IMR-90 (cell line): ENCODE data around the gene ATG7. TPM values are rescaled to one million over a fixed set of nuclear protein-coding genes. Genes with fewer than 3 reads are reported as not detected.

Source experiments
- ATAC-seq: fragments of 200-7000 bp; cut with Tn5 transposase; 2 replicates; pipeline ENCODE4 v1.9.1; 2020; ENCODE audit warnings: low read depth, mild to moderate bottlenecking, moderate library complexity
- BruUV-seq: library from RNA; stranded (reverse); fragments of 400-500 nt; replicated peaks from 2 replicates; lab custom pipeline; 2021; lab: Mats Ljungman, UMichigan
- CTCF ChIA-PET: fragments of 300-600 bp; formaldehyde crosslinking; extraction: SDS; loops from one replicate; lab custom pipeline; 2021; ENCODE audit warnings: antibody characterized with exemption; lab: Yijun Ruan, JAX
- POLR2A ChIA-PET: fragments of 300-600 bp; sonication (Branson Sonifier 250); formaldehyde crosslinking; loops from one replicate; lab custom pipeline; 2022; ENCODE audit warnings: antibody characterized with exemption; ENCODE audit not compliant: unreplicated experiment; lab: Charles Lee
- DNase-seq: peaks from one replicate; pipeline ENCODE4 v3.0.0; 2013
- H2AFZ ChIP-seq: replicated peaks from 2 replicates; pipeline ENCODE3; 2013; ENCODE audit warnings: low read length, mild to moderate bottlenecking; ENCODE audit not compliant: poor library complexity
- H2AK5ac ChIP-seq: 2 replicates; pipeline ENCODE4 v1.6.1; 2013; ENCODE audit warnings: low read depth, low read length, inconsistent platforms
- H2AK9ac ChIP-seq: replicated peaks from 2 replicates; pipeline ENCODE3; 2013; ENCODE audit warnings: mild to moderate bottlenecking, low read depth, low read length, moderate library complexity; ENCODE audit not compliant: poor library complexity
- H2BK120ac ChIP-seq: 2 replicates; pipeline ENCODE4 v1.6.1; 2013; ENCODE audit warnings: low read depth, low read length, inconsistent platforms
- H2BK15ac ChIP-seq: 3 replicates; pipeline ENCODE4 v1.6.1; 2013; ENCODE audit warnings: low read depth, low read length, inconsistent platforms
- H2BK20ac ChIP-seq: 2 replicates; pipeline ENCODE4 v1.6.1; 2013; ENCODE audit warnings: low read depth, mild to moderate bottlenecking, inconsistent platforms, low read length, moderate library complexity
- H2BK5ac ChIP-seq: 2 replicates; pipeline ENCODE4 v1.6.1; 2013; ENCODE audit warnings: mild to moderate bottlenecking, low read depth, low read length, inconsistent platforms; ENCODE audit not compliant: poor library complexity, severe bottlenecking
- H3K14ac ChIP-seq: replicated peaks from 2 replicates; pipeline ENCODE4 v1.6.1; 2013; ENCODE audit warnings: low read depth, low read length, inconsistent platforms
- H3K18ac ChIP-seq: 2 replicates; pipeline ENCODE4 v1.6.1; 2013; ENCODE audit warnings: low read depth, low read length, control low read depth
- H3K23ac ChIP-seq: 2 replicates; pipeline ENCODE4 v1.6.1; 2013; ENCODE audit warnings: low read depth, low read length, inconsistent platforms
- H3K27ac ChIP-seq: 2 replicates; pipeline ENCODE4 v1.5.1; 2013; ENCODE audit warnings: mild to moderate bottlenecking, control low read depth, low read length; ENCODE audit not compliant: insufficient read depth
- H3K27me3 ChIP-seq: 2 replicates; pipeline ENCODE4 v1.6.1; 2013; ENCODE audit warnings: low read length; ENCODE audit not compliant: control insufficient read depth, insufficient read depth
- H3K36me3 ChIP-seq: 2 replicates; pipeline ENCODE4 v1.6.1; 2013; ENCODE audit warnings: low read length, mixed read lengths; ENCODE audit not compliant: control insufficient read depth, insufficient read depth
- H3K4ac ChIP-seq: 2 replicates; pipeline ENCODE4 v1.6.1; 2013; ENCODE audit warnings: low read depth, low read length, inconsistent platforms
- H3K4me1 ChIP-seq: 2 replicates; pipeline ENCODE4 v1.6.1; 2013; ENCODE audit warnings: low read length, mixed read lengths; ENCODE audit not compliant: control insufficient read depth, insufficient read depth
- H3K4me2 ChIP-seq: 2 replicates; pipeline ENCODE4 v1.6.1; 2013; ENCODE audit warnings: low read depth, mild to moderate bottlenecking, control low read depth, low read length, moderate library complexity
- H3K4me3 ChIP-seq: 2 replicates; pipeline ENCODE4 v1.5.1; 2013; ENCODE audit warnings: low read depth, mild to moderate bottlenecking, control low read depth, low read length, moderate library complexity; ENCODE audit not compliant: insufficient read depth
- H3K56ac ChIP-seq: 2 replicates; pipeline ENCODE4 v1.6.1; 2013; ENCODE audit warnings: low read length, inconsistent platforms; ENCODE audit not compliant: insufficient read depth; ENCODE audit errors: extremely low read depth
- H3K79me1 ChIP-seq, 2 experiments: 2 replicates each; pipeline ENCODE4 v1.6.1; 2013; ENCODE audit warnings: low read length in 2 of 2, inconsistent platforms in 1 of 2, low read depth in 1 of 2
- H3K9ac ChIP-seq: 2 replicates; pipeline ENCODE4 v1.6.1; 2013; ENCODE audit warnings: low read depth, low read length, control low read depth
- H3K9me1 ChIP-seq: 2 replicates; pipeline ENCODE4 v1.6.1; 2013; ENCODE audit warnings: low read length, inconsistent platforms; ENCODE audit not compliant: insufficient read depth
- H3K9me3 ChIP-seq: 2 replicates; pipeline ENCODE4 v1.6.1; 2013; ENCODE audit warnings: low read length; ENCODE audit not compliant: control insufficient read depth, insufficient read depth
- H4K20me1 ChIP-seq: 2 replicates; pipeline ENCODE4 v1.6.1; 2013; ENCODE audit warnings: low read length, inconsistent platforms; ENCODE audit not compliant: insufficient read depth
- H4K5ac ChIP-seq: 2 replicates; pipeline ENCODE4 v1.6.1; 2013; ENCODE audit warnings: mild to moderate bottlenecking, low read depth, low read length, control low read depth
- H4K8ac ChIP-seq, 2 experiments: 2 replicates each; pipeline ENCODE4 v1.6.1; 2013; ENCODE audit warnings: low read depth in 2 of 2, low read length in 2 of 2, control low read depth in 1 of 2, inconsistent platforms in 1 of 2
- H4K91ac ChIP-seq: 2 replicates; pipeline ENCODE4 v1.6.1; 2013; ENCODE audit warnings: low read depth, low read length, inconsistent platforms; ENCODE audit not compliant: insufficient read depth
- ELK1 ChIP-seq: fragments of 150-350 bp; IDR thresholded peaks from 2 replicates; pipeline ENCODE4 v1.6.1; 2016; ENCODE audit warnings: low read depth, mild to moderate bottlenecking, low read length, moderate library complexity, borderline replicate concordance
- MAZ ChIP-seq: IDR thresholded peaks from 2 replicates; pipeline ENCODE4 v1.6.1; 2012; ENCODE audit warnings: low read depth, mild to moderate bottlenecking, low read length, improper control_type of control experiment, moderate library complexity, borderline replicate concordance
- NFE2L2 ChIP-seq: fragments of 150-350 bp; IDR thresholded peaks from 2 replicates; pipeline ENCODE4 v1.6.1; 2016; ENCODE audit warnings: low read depth, mild to moderate bottlenecking, low read length
- RCOR1 ChIP-seq: IDR thresholded peaks from 2 replicates; pipeline ENCODE4 v1.6.1; 2012; ENCODE audit warnings: mild to moderate bottlenecking, low read length, improper control_type of control experiment; ENCODE audit not compliant: insufficient replicate concordance
- RFX5 ChIP-seq: IDR thresholded peaks from 2 replicates; pipeline ENCODE4 v1.8.0; 2012; ENCODE audit warnings: low read depth, mild to moderate bottlenecking, low read length, moderate library complexity
- SMC3 ChIP-seq: fragments of 150-350 bp; IDR thresholded peaks from 2 replicates; pipeline ENCODE4 v1.6.1; 2016; ENCODE audit warnings: low read depth, mild to moderate bottlenecking, antibody characterized with exemption, low read length, moderate library complexity
- WGBS, 2 experiments: methylation state at CpG; one replicate each; pipeline versions ENCODE4 v1.1.5 to v1.1.7; 2013; ENCODE audit warnings: missing lambda C conversion rate in 2 of 2; ENCODE audit not compliant: insufficient read length in 1 of 2; ENCODE audit errors: extremely low coverage in 2 of 2; 5-methylcytosine and 5-hydroxymethylcytosine counted together
- dilution Hi-C: fragments of 300-500 bp; cut with HindIII; formaldehyde crosslinking; loops from one replicate; pipeline ENCODE4 v1.14.3; 2018; ENCODE audit warnings: low sequenced_read_pairs; ENCODE audit not compliant: unreplicated experiment
- in situ Hi-C: fragments of 300-500 bp; cut with MboI; formaldehyde crosslinking; loops from 3 replicates; pipeline ENCODE4 v1.14.3; 2019; ENCODE audit warnings: low sequenced_read_pairs, inconsistent platforms, mixed read lengths
- intact Hi-C: fragments of 100-400 bp; cut with micrococcal nuclease; formaldehyde crosslinking; loops from 2 replicates; pipeline ENCODE4 v1.10.0; 2022
- polyA plus RNA-seq, 3 experiments: library from polyadenylated mRNA; depleted of rRNA; stranded (reverse); fragments of >200 nt; gene quantifications; 2 replicates each; pipeline ENCODE4 v1.2.3, GENCODE V29; 2012; ENCODE audit warnings: low replicate concordance in 1 of 3
- total RNA-seq: library from RNA; depleted of rRNA; stranded (reverse); fragments of >200 nt; gene quantifications from 2 replicates; pipeline ENCODE4 v1.2.3, GENCODE V29; 2012
- TF ChIP-seq, protein P1 (sequence below): fragments of 150-350 bp; IDR thresholded peaks from 2 replicates; pipeline ENCODE4 v1.6.1; 2017; ENCODE audit warnings: mild to moderate bottlenecking, antibody characterized with exemption, low read length, low read depth

ATG7 gene
- total and polyA plus RNA-seq, 2 of the 4 experiments (the other 2 are of a cell fraction) = 15.6 to 51.4 TPM

- no peaks in the 10 kb centered on the region for H3K9me3 ChIP-seq
- H3K9ac ChIP-seq = no peak overlapping the region
- H3K27ac ChIP-seq = no peak overlapping the region
- H2BK20ac ChIP-seq = no peak overlapping the region
- BruUV-seq = no TSS peak
- no peak overlapping the region for H4K91ac ChIP-seq
- H3K18ac ChIP-seq = no peak overlapping the region
- ChIA-PET POLR2A (no interaction called here), CTCF (interaction anchor here (1.0 kb wide), 1 partner anchor 177 kb away, joined by 3 read pairs; no protein-coding TSS in a partner anchor)
- dilution Hi-C loops (no loop called here), in situ Hi-C loops (no loop called here), intact Hi-C loops (no loop called here)
- no peak overlapping the region for H2AFZ ChIP-seq
- H2BK5ac ChIP-seq = no peak overlapping the region
- peaks cover 4% of the 10 kb centered on the region; the same call in 1 of the 2 replicates for H3K4me1 ChIP-seq
- H3K79me1 ChIP-seq = peaks cover 0 to 19% of the 10 kb centered on the region in 2 experiments; a peak in 3 of 4 replicates
- no peaks in the 10 kb centered on the region for H4K20me1 ChIP-seq
- H2AK5ac ChIP-seq = no peak overlapping the region
- no peak overlapping the region for H4K5ac ChIP-seq
- DNase-seq (no peak), ATAC-seq (no peak)
- H4K8ac ChIP-seq = no peak overlapping the region
- H3K36me3 ChIP-seq = peaks cover 7% of the 10 kb centered on the region
- no peak overlapping the region for H2AK9ac ChIP-seq
- no peak overlapping the region for H3K4ac ChIP-seq
- no peak for TF ChIP-seq NFE2L2
- TF ChIP-seq RFX5 = no peak
- no peak for TF ChIP-seq MAZ
- TF ChIP-seq, protein P1, sequence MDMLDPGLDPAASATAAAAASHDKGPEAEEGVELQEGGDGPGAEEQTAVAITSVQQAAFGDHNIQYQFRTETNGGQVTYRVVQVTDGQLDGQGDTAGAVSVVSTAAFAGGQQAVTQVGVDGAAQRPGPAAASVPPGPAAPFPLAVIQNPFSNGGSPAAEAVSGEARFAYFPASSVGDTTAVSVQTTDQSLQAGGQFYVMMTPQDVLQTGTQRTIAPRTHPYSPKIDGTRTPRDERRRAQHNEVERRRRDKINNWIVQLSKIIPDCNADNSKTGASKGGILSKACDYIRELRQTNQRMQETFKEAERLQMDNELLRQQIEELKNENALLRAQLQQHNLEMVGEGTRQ = no peak
- no peak for TF ChIP-seq RCOR1
- TF ChIP-seq SMC3 = no peak
- no peak for TF ChIP-seq ELK1
- WGBS, 2 experiments = no CpG with 5 or more reads among the region's 6 CpGs
- H3K23ac ChIP-seq = no peak overlapping the region; the same call in 1 of the 2 replicates
- no peaks in the 10 kb centered on the region for H3K27me3 ChIP-seq
- H3K9me1 ChIP-seq = no peaks in the 10 kb centered on the region; the same call in 1 of the 2 replicates
- no peak overlapping the region for H3K14ac ChIP-seq
- H2BK120ac ChIP-seq = no peak overlapping the region
- H3K56ac ChIP-seq = no peak overlapping the region
- no peak overlapping the region for H3K4me3 ChIP-seq
- H3K4me2 ChIP-seq = no peak overlapping the region
- no peak overlapping the region for H2BK15ac ChIP-seq
These were observed 192.2 kb downstream of the ATG7 start for GRCh38 chr3:11464356-11464755.
